HG03460 (cell line): ENCODE data around the gene CTTNBP2NL.
A peak's percentile ranks its signal among the peaks of the same experiment; 100 is the strongest.
"Not testable (repeated sequence)": the region's sequence is repeated elsewhere in the genome, so short reads cannot be mapped to it uniquely, and the experiment has no call there.

Experiments used
- ATAC-seq: cut with Tn5 transposase; IDR thresholded peaks from one replicate; pipeline ENCODE4 v1.9.1; 2021; ENCODE audit not compliant: unreplicated experiment

Gene CTTNBP2NL

DNA sequence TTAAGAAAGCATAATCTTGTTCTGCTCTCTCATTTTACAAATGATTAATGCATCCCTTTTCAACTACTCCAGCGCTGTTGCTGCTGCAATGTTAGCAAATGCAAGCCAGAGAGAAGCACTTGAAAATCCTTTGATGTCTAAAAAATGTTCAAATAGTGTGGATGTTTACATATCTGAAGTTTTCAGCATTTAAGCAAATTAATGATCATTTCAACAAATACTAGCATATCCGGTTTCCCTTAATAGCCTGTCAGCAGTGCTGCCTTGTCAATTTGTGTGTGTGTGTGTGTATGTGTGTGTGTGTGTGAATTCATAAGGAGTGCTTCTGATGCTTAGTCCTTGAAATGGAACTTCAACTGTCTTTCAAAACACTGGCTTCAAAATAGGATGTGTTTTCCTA, 64.6 kb downstream of the CTTNBP2NL start:
- no peak for ATAC-seq

DNA sequence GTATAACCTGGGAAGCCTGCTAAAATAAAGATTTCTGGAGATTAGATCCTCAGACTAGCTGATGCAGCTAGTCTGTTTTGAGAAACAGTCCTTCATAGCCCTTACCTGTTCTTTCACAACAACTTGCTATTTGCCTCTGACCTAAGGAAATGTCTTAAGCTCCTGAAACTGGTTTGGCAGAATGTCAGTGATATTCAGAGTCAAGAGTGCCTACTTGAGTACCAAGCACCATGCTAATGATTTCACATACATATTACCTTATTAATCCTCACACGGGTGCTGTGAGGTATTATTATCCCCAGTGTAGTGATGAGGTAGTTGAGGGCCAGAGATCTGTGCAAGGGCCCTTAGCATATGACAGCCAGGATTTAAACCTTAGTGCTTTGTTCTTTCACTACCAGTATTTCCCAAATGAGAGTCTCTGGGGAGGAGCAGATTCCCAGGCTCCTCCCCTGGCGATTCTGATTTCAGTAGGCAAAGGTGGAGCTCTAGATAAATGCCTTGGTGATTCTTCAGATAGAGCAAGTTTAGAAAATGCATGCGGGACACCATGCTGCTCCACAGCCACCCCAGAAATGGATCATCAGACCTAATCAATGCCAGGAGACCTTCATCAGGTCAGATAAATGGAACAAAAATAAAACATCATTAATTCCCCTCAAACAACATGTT, 65.3 kb downstream of the CTTNBP2NL start:
- ATAC-seq: no peak

DNA sequence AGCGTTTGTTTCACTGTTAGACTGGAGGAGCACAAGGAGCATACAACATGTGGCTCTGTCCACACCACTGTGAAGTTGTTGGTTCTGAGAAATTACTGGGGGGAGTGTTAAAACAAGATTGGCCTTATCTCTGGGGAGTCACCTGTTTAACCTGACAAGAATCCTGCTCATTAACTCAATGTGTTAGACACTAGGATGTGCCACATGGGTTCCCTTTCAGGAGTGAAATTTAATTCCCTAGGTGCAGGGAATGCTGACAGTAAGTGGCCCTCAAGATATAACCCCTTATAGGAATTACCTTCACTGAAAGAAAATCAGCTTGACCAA, 66.9 kb downstream of the CTTNBP2NL start:
- ATAC-seq: no peak

DNA sequence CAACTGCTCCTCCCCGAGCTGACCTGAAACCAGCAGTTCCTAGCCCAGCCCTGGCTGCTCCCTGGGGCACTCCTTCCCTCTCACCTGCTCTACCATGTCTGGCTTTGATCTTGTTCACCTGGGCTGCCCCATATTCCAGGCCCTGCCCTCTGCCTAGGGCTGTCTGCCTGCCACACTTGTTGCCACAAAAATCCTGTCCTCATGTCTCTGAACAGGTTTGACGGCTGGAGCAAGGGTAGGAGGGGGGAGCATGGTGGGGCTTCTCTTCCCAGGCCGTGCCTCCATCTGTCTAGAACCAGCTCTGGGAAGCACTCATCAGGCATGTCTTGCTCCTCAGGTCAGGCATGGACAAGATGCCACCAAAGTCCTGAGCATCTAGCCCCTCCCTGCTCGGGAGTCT, 68.5 kb downstream of the CTTNBP2NL start:
- no peak for ATAC-seq

DNA sequence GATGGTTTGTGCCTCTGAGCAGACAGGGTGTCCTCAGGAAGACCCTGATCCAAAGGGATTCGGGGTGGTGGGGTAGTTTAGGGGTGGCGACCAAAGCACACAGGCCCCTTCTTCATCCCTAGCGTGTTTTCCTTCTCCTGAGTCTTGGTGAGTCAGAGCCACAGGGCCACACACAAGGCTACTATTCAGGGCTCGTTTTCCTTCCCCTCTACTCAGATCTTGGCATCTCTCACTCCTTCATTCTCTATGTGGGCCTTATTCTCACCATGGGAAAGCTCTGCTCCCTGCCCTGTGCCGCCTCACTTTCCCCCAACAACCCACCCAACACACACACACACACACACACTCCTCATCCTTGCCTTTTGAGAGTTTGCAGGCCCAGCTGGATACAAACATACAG, 69.1 kb downstream of the CTTNBP2NL start:
- ATAC-seq: no peak

DNA sequence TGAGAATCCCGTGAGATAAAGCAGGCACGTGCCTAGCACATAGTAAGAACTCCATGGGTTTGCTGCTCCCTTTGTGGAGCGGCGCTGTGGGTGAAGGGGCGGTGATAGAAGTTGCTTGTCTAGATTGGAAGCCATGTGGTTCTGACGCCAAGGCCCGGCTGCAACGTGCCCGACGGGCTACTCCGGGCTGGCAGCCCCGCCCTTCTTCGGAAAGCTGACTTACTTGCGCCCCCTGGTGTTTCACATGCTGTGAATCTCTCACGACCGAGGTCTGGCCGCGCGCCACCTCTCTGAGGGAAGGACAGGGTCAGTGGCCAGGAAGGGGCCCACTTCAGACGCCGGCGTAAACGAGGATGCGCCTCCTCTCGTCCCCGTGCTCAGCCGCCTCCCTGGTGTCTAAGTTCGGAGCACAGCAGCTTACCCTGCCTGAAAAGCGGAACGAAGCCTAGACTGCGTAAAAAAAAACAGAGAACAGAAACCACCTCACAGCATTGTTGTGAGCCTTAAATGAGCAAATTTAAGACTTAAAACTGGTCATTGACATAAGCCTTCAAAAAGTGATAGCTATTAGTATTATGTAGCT, 70.2 kb downstream of the CTTNBP2NL start:
- ATAC-seq: peak; percentile 88

DNA sequence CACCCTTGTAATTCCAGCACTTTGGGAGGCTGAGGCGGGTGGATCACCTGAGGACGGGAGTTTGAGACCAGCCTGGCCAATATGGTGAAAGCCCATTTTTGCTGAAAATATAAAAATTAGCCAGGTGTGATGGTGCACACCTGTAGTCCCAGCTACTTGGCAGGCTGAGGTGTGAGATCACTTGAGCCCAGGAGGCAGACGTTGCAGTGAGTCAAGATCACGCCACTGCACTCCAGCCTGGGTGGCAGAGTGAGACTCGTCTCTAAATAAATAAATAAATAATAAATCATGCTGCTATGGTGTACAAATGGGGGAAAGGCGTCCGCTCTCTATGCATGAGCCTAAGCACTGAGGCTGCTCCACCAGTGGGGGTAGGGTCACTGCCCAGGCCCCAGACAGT, 74.3 kb downstream of the CTTNBP2NL start:
- not testable (repeated sequence) for ATAC-seq

DNA sequence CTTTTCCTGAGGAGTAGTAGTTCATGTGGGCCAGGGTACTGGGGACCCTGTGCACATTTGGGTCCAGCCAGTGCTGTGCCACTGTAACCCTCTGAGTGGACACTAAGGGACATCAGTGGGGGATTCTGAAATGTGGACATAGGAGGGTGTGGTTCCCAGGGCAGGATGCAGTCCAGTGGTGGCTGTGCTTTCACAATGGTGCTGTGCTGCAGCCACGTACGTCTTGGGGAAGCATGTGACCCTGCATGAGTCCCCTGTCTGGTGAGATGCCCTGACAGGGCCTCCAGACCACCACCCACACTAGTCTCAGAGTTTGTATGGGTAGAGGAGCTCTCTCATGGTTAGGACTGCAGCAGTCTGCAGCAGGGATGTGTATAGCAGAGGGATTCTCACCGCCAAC, 75.0 kb downstream of the CTTNBP2NL start:
- no peak for ATAC-seq

DNA sequence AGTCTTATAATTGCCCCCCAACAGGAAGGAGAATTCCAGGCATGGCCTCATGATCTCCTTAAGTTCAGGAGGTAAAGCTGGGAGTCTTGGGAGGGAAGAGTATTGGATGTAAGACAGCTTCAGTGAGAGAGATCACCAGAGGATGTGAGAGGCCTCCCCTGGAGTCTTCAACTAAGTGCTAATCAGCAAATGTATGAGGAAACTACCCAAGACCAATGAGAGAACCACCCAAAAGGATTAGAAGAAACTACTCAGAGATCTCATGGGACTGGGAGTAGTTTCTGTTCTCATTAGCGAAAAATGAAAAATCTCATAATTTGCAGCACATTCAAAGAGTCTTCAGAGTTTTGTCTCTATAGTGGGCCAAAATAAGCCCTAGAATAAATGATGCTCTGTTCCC, 76.1 kb downstream of the CTTNBP2NL start:
- ATAC-seq: no peak

DNA sequence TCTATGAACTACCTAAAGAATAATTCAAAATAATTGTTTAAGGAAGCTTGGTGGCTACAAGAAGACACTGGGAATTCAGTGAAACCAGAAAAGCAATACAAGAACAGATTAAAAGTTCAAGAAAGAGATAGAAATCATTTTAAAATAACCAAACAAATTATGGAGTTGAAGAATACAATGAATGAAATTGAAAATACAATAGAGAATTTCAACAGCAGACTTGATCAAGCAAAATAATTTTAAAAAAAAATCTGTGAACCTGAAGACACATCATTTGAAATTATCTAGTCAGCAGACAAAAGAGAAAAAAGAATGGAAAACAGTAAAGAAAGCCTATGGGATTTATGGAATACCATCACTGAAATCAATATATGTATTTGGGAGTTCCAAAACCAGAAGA, 81.5 kb downstream of the CTTNBP2NL start:
- no peak for ATAC-seq

DNA sequence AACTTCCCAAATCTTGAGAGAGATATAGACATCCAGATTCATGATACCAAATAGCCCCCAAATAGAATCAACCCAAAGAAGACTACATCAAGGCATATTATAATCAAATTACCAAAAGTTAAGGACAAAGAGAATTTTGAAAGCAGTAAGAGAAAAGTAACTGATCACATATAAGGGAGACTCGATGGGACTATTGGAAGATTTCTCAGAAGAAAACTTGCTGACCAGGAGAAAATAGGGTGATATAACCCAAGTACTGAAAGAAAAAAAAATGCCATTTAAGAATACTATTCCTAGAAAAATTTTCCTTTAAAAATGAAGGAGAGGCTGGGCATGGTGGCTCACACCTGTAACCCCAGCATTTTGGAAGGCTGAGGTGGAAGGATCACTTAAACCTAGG, 82.3 kb downstream of the CTTNBP2NL start:
- no peak for ATAC-seq

DNA sequence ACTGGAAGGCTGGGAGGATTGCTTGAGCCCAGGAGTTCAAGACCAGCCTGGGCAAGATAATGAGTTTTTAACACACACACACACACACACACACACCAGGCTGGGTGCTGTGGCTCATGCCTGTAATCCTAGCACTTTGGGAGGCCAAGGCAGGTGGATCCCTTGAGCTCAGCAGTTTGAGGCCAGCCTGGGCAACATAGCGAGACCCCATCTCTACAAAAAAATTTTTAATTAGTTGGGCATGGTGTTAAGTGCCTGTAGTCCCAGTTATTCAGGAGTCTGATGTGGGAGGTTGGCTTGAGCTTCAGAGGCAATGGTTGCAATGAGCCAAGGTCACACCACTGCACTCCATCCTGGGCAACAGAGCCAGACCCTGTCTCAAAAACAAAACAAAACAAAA, 90.0 kb downstream of the CTTNBP2NL start:
- not testable (repeated sequence) for ATAC-seq

DNA sequence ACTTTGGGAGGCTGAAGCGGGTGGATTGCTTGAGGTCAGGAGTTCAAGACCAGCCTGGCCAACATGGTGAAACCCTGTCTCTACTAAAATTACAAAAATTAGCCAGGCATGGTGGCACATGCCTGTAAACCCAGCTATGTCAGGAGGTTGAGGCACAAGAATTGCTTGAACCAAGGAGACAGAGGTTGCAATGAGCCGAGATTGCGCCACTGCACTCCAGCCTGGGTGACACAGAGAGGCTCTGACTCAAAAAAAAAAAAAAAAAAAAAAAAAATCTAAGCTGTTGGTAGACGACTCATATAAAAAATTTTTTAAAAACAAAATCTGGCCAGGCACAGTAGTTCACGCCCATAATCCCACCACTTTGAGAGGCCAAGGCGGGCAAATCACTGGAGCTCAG, 91.7 kb downstream of the CTTNBP2NL start:
- ATAC-seq: not testable (repeated sequence)

DNA sequence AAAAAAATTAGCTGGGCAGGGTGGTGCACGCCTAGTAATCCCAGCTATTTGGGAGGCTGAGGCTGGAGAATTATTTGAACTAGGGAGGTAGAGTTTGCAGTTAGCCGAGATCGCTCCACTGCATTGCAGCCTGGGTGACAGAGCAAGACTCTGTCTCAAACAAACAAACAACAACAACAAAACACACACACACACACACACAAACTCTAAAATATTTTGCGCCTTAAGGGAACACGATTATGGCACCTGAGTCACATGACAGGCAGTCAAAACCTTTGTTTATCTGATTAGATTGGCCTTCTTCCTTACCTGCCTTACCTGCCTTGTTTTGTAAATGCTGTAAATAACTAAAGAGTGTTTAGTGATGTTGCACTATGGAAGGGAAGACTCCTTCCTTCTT, 92.1 kb downstream of the CTTNBP2NL start:
- no peak for ATAC-seq

DNA sequence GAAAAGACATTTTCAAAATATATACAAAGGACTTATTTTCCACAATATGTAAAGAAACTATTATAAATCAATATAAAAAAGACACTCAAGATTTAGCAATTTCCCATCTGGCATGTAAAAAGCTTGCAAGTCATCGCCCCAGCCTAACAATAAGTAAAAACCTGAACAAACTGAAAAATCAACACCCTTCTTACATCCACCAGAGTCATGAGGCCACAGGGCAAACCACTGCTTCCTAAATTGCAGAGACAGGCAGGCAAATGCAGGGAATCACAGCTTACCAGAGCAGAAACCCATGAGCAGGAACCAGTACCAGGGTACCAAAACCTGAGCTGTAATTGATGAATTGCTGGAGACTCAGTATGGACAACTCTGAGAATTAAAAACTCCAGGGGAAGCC, 96.1 kb downstream of the CTTNBP2NL start:
- no peak for ATAC-seq

DNA sequence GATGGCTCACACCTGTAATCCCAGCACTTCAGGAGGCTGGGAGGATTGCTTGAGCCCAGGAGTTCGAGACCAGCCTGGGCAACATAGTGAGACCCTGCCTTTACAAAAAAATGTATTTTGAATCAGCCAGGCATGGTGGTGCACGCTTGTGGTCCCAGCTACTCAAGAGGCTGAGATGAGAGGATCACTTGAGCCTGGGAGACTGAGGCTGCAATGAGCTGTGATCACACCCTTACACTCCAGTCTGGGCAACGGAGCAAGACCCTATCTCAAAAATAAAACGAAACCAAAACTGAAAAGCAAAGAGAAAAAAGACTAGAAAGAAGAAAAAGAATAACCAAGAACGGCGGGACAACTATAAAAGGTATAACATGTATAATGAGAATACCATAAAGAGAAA, 97.3 kb downstream of the CTTNBP2NL start:
- ATAC-seq: no peak

DNA sequence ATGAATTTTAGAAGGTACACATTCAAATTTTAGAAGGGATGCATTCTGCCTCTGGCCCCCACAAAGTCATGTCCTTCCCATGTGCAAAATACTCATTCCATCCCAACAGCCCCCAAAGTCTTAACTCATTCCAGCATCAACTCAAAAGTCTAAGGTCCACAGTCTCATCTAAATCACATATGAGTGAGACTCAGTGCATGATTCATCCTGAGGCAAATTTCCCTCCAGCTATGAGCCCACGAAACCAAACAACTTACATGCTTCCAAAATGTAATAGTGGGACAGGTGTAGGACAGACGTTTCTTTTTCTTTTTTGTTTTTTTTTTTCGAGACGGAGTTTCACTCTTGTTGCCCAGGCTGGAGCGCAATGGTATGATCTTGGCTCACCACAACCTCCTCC, 100.3 kb downstream of the CTTNBP2NL start:
- ATAC-seq: no peak

DNA sequence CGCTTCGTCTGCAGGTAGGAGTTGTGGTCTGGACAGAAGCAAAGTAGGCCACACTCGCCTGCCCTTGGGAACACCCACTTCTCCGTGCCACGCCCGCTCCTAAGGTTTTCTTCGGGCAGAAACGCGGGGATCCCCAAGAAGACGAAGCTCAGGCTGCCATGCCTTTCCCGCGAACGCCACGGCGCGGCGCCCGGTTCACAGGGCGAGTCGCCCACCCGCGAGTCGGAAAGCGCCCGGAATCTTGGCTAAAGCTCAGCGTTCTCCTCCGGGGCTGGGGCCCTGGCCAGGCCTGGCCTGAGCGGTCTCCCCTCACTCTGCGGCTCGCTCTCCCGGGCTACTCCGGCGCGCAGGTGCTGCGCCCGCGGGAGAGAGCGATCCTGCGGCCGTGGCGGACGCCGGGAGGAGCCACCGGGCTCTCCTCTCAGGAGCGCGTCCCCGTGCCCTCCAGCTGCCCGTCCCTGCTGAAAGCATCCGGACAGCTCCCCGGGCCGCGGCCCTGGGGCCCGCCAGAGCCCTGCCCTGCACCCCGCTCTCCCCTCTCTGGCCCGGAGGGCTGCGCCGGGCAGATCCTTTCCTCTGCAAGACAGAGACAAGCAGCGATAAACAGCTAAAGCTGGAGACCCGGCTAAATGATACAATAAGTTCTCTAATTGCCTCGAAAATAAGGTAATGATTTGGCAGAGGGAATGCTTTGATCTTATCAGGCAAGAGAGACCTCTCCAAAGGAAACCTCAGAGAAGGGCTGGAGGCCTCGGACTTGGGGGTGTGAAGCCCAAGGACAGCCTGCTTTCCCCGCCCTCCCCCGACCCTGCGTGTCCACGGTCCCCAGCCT, 106.0 kb downstream of the CTTNBP2NL start:
- ATAC-seq: no peak

DNA sequence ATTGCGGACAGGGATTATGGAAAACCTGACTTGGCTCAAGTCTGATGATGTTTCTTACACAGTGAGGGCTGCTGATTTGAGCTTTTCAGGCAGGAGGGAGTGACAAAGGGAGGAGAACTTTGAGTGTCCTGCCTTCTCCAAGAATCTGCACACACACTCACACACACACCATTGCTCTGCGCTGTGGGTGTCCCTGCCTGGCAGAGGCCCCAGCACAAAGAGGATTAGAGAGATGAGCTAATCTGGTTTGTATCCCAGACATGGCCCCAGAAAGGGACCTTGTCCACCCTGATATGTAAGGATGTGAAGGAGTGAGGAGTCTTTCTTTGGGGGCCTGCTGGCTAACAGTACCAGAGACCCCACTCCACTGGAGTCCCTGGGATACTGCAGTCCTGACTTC, 106.8 kb downstream of the CTTNBP2NL start:
- no peak for ATAC-seq

DNA sequence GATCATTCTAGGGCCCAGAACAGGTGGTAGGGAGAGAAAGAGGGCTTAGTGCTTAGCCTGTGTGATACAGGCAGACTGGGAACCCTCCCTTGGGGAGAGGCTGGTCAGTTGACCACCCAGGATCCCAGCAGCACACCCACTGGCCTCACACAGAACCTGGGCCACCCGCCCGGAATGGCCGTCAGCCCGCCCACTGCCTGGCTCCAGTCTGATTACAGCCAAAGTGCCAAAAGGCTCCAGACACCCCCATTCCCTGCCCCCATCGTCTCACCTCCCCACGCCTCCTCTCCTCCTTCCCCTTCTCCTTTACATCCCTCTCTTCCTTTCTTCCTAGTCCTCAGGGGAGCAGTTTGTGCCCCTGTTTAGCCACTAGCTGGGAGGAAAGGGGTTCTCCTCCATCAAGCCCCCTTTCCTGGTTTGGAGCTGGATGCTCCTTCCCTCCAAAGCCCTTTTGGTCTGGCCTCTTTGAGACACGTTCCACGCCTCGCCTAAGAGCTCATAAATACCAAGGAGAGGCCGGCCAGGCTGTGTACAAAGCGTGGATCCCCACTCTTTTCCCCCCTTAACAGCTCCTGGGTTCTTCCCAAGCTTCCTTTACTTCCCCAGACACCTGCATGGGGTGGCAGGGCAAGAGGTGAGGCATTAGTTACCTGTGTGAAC, 108.1 kb downstream of the CTTNBP2NL start:
- no peak for ATAC-seq

DNA sequence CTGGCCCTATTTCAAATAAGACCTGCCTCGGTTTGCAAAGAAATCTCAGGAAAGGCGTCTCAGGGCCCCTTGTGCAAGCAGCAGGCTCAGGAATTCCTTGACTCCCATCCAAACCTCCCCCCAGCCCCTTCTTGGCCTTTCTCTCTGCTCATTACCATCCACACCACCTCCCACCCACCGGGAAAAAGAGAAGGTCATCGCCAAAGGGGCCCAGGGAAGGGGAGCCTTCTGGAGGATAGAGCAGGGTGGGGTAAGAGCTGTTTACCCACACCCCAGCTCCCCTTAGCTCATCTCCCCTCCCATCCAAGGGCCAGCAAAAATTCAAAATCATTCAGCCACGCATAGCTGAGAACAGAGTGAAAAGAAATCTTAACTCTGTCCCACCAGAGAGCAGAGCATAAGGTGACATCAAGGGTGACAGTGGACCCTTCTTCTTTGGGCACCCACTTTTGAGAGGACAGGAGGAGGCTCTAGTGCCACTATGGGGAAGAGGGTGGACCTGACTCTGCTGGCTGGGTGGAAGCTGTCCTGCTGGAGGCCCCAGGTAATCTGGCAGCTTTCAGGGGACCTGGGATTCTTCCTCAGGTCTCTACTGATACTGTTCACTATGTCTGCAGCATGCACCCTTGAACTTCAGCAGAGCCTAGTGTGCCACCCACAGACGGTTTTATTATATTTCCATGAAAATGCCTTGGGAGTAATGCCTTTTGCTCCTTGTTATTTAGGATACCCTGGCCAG, 108.8 kb downstream of the CTTNBP2NL start:
- no peak for ATAC-seq
